HepG2 (cell line): Measurements from ENCODE around the gene GTF2F1. TPM values are rescaled to one million over a fixed set of nuclear protein-coding genes. Genes with fewer than 3 reads are reported as not detected.

Source experiments
- FIP1L1 ChIP-seq: fragments of 200-400 bp; formaldehyde crosslinking; IDR thresholded peaks from 2 replicates; pipeline ENCODE4 v1.6.1; 2018; ENCODE audit warnings: low read depth, mild to moderate bottlenecking, low read length, moderate library complexity, borderline replicate concordance; ENCODE audit not compliant: insufficient read depth
- FOXC1 ChIP-seq: sonication (generic); formaldehyde crosslinking; IDR thresholded peaks from 2 replicates; pipeline ENCODE4 v1.8.0; 2022; ENCODE audit warnings: mild to moderate bottlenecking, missing genetic modification reagents, borderline replicate concordance
- GABPB1 ChIP-seq: IDR thresholded peaks from 2 replicates; pipeline ENCODE4 v1.6.1; 2016; ENCODE audit warnings: mild to moderate bottlenecking, missing genetic modification reagents, moderate library complexity, missing compliant biosample characterization
- IKZF1 ChIP-seq: fragments of 450-650 bp; IDR thresholded peaks from 2 replicates; pipeline ENCODE4 v1.7.1; 2016
- LBX2 ChIP-seq: sonication (generic); formaldehyde crosslinking; IDR thresholded peaks from 2 replicates; pipeline ENCODE4 v1.5.0; 2020; ENCODE audit warnings: missing genetic modification reagents, mild to moderate bottlenecking, borderline replicate concordance
- MED13 ChIP-seq: sonication (generic); formaldehyde crosslinking; IDR thresholded peaks from 2 replicates; pipeline ENCODE4 v1.5.0; 2020; ENCODE audit warnings: missing genetic modification reagents
- MTF2 ChIP-seq: sonication (generic); formaldehyde crosslinking; IDR thresholded peaks from 2 replicates; pipeline ENCODE4 v1.5.0; 2020; ENCODE audit warnings: missing genetic modification reagents, borderline replicate concordance
- NFAT5 ChIP-seq: sonication (generic); formaldehyde crosslinking; IDR thresholded peaks from 2 replicates; pipeline ENCODE4 v1.4.0; 2020; ENCODE audit warnings: missing genetic modification reagents
- REST ChIP-seq, 2 experiments: IDR thresholded peaks; 2 replicates each; pipeline ENCODE4 v1.6.1; 2011 to 2012; ENCODE audit warnings: low read length in 2 of 2, borderline replicate concordance in 1 of 2, low read depth in 1 of 2, mild to moderate bottlenecking in 1 of 2, moderate library complexity in 1 of 2
- SNAPC5 ChIP-seq: sonication (generic); formaldehyde crosslinking; IDR thresholded peaks from 2 replicates; pipeline ENCODE4 v1.8.1; 2023; ENCODE audit warnings: mild to moderate bottlenecking, missing genetic modification reagents, borderline replicate concordance
- SOX5 ChIP-seq: IDR thresholded peaks from 2 replicates; pipeline ENCODE4 v1.6.1; 2016; ENCODE audit warnings: borderline replicate concordance
- TMF1 ChIP-seq: sonication (generic); formaldehyde crosslinking; IDR thresholded peaks from 2 replicates; pipeline ENCODE4 v1.8.1; 2022; ENCODE audit warnings: low read depth, missing genetic modification reagents
- TSC22D2 ChIP-seq: sonication (generic); formaldehyde crosslinking; IDR thresholded peaks from 2 replicates; pipeline ENCODE4 v1.5.1; 2020; ENCODE audit warnings: missing genetic modification reagents, mild to moderate bottlenecking, borderline replicate concordance
- ZFP36L2 ChIP-seq: sonication (generic); formaldehyde crosslinking; IDR thresholded peaks from 2 replicates; pipeline ENCODE4 v1.4.0; 2020; ENCODE audit warnings: missing genetic modification reagents
- ZFP62 ChIP-seq: sonication (generic); formaldehyde crosslinking; IDR thresholded peaks from 2 replicates; pipeline ENCODE4 v1.4.0; 2020; ENCODE audit warnings: missing genetic modification reagents
- ZFP82 ChIP-seq: sonication (generic); formaldehyde crosslinking; IDR thresholded peaks from 2 replicates; pipeline ENCODE4 v1.5.1; 2020; ENCODE audit warnings: mild to moderate bottlenecking, missing genetic modification reagents, borderline replicate concordance
- ZMAT5 ChIP-seq: sonication (generic); formaldehyde crosslinking; IDR thresholded peaks from 2 replicates; pipeline ENCODE4 v1.5.0; 2020; ENCODE audit warnings: mild to moderate bottlenecking, low read depth, missing genetic modification reagents, borderline replicate concordance
- ZNF253 ChIP-seq: sonication (generic); formaldehyde crosslinking; IDR thresholded peaks from 2 replicates; pipeline ENCODE4 v1.8.0; 2022; ENCODE audit warnings: mild to moderate bottlenecking, missing genetic modification reagents, borderline replicate concordance
- ZNF790 ChIP-seq: sonication (generic); formaldehyde crosslinking; IDR thresholded peaks from 2 replicates; pipeline ENCODE4 v1.8.0; 2022; ENCODE audit warnings: missing genetic modification reagents, mild to moderate bottlenecking, borderline replicate concordance
- polyA plus RNA-seq, 8 experiments: library from polyadenylated mRNA; depleted of rRNA in 3 of 8; stranded (reverse) in 7 of 8; unstranded in 1 of 8; fragments of >200 nt; fragmentation: Illumina TruSeq in 4 of 8; extraction: Trizol in 4 of 8; gene quantifications; 2 replicates each; pipeline versions ENCODE4 v1.2.1 to v1.2.3, GENCODE V29; 2011 to 2016; ENCODE audit warnings: low read depth in 4 of 8, missing spikeins in 1 of 8, mixed read lengths in 1 of 8; ENCODE audit not compliant: insufficient read depth in 1 of 8
- total RNA-seq, 5 experiments: library from RNA; depleted of rRNA; stranded (reverse); fragments of >200 nt; fragmentation: Illumina TruSeq; extraction: Trizol; gene quantifications; 2 replicates each; pipeline ENCODE4 v1.2.3, GENCODE V29; 2016; ENCODE audit warnings: low read depth in 1 of 5

The GTF2F1 gene
- total and polyA plus RNA-seq, 2 of the 13 experiments (the other 11 are each of a cell fraction or from before 2014, with no cell fraction given) = 27.8 to 34.1 TPM

GRCh38 chr19:6424939-6425731, 32.2 kb upstream of the GTF2F1 start (continued):
- TF ChIP-seq REST (IDR thresholded peaks at IDR 0.05; ENCODE audit: borderline replicate concordance in 1 of 2, low read depth in 1 of 2, low read length in 2 of 2) = no peak
- TF ChIP-seq ZNF253 (CRISPR knock-in tag) = peak; percentile 65; the same call in 1 of the 2 replicates
- no peak for TF ChIP-seq ZFP82
- peak; percentile 46 for TF ChIP-seq GABPB1 (CRISPR knock-in tag)
- TF ChIP-seq LBX2 (CRISPR knock-in tag) = no peak; the same call in 1 of the 2 replicates
- no peak for TF ChIP-seq FIP1L1
- no peak for TF ChIP-seq TMF1 (CRISPR knock-in tag)
- TF ChIP-seq TSC22D2 (CRISPR knock-in tag) = no peak
- no peak for TF ChIP-seq SOX5 (CRISPR knock-in tag)
- peak; percentile 61; the same call in 1 of the 2 replicates for TF ChIP-seq NFAT5 (CRISPR knock-in tag)
- TF ChIP-seq FOXC1 (CRISPR knock-in tag) = no peak
- no peak for TF ChIP-seq ZFP62
- TF ChIP-seq ZFP36L2 (CRISPR knock-in tag) = no peak
- TF ChIP-seq ZMAT5 = no peak
- TF ChIP-seq ZNF790 (CRISPR knock-in tag) = 0 out of 2 replicates have a peak, but pooled peaks have one; percentile 34
- TF ChIP-seq IKZF1 = no peak
- TF ChIP-seq MTF2 (CRISPR knock-in tag) = no peak
- no peak for TF ChIP-seq SNAPC5 (CRISPR knock-in tag)
- TF ChIP-seq MED13 (CRISPR knock-in tag) = no peak; the same call in 1 of the 2 replicates
